Type B pancreatic cell (in vitro differentiated cells): Measurements from ENCODE around the gene AFDN. TPM values are rescaled to one million over a fixed set of nuclear protein-coding genes. Genes with fewer than 3 reads are reported as not detected.
"Not testable (repeated sequence)": the region's sequence is repeated elsewhere in the genome, so short reads cannot be mapped to it uniquely, and the experiment has no call there.

ENCODE experiments used
- DNase-seq: peaks from one replicate; pipeline ENCODE4 v3.0.0; 2021; ENCODE audit warnings: mixed read lengths; ENCODE audit not compliant: unreplicated experiment; ENCODE audit errors: extremely low spot score
- H3K27ac Mint-ChIP-seq: 2 replicates; pipeline ENCODE4 v1.8.0; 2021; ENCODE audit warnings: mild to moderate bottlenecking, mixed read lengths
- H3K27me3 Mint-ChIP-seq: 2 replicates; pipeline ENCODE4 v1.8.0; 2021; ENCODE audit warnings: mixed read lengths
- H3K36me3 Mint-ChIP-seq: 2 replicates; pipeline ENCODE4 v1.8.0; 2021; ENCODE audit warnings: mixed read lengths
- H3K4me1 Mint-ChIP-seq: one replicate; pipeline ENCODE4 v1.8.0; 2021; ENCODE audit warnings: mixed read lengths; ENCODE audit not compliant: unreplicated experiment
- H3K4me3 Mint-ChIP-seq: 2 replicates; pipeline ENCODE4 v1.8.0; 2021; ENCODE audit warnings: mild to moderate bottlenecking, mixed read lengths
- H3K9me3 Mint-ChIP-seq: 2 replicates; pipeline ENCODE4 v1.8.0; 2021; ENCODE audit warnings: mixed read lengths
- total RNA-seq: library from RNA; stranded (reverse); gene quantifications from 2 replicates; pipeline ENCODE4 v1.2.1, GENCODE V29; 2021; ENCODE audit warnings: low replicate concordance
- TF ChIP-seq, protein P1 (sequence below): fragments of 200-600 bp; sonication (generic); conservative IDR thresholded peaks from 2 replicates; pipeline ENCODE4 v1.5.0; 2021; ENCODE audit warnings: antibody characterized with exemption, mild to moderate bottlenecking

Gene AFDN
- total RNA-seq, 1 donor from 2014 or later = 154 TPM

DNA sequence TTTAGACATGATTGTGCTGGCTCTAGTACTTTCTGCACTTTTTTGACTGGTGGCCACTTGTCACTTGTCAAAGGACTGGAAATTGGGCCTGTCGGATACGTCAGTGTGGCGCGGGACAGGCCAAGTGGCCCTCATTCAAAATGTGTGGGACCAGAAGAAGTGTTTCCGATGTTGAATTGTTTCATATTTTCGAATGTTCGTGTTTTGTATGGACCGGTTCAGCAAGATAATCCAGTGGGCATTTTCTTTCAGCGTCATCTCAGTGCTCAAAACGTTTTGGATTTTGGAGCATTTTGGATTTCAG, 174.3 kb downstream of the AFDN start:
- H3K4me3 Mint-ChIP-seq = no peak overlapping the region

DNA sequence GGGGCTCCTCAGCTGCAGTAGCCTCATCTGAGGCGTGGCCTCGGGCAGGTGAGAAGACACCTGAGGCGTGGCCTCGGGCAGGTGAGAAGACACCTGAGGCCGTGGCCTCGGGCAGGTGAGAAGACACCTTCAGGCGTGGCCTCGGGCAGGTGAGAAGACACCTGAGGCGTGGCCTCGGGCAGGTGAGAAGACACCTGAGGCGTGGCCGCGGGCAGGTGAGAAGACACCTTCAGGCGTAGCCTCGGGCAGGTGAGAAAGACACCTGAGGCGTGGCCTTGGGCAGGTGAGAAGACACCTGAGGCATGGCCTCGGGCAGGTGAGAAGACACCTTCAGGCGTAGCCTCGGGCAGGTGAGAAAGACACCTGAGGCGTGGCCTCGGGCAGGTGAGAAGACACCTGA, 174.8 kb downstream of the AFDN start:
- peaks cover 12% of the 10 kb centered on the region for H3K4me1 Mint-ChIP-seq
- not testable (repeated sequence) for H3K9me3 Mint-ChIP-seq, H3K4me3 Mint-ChIP-seq, H3K27me3 Mint-ChIP-seq, H3K27ac Mint-ChIP-seq, H3K36me3 Mint-ChIP-seq
- peak; percentile 54 for DNase-seq

More for the DNA sequence above, 174.3 kb downstream of the AFDN start:
- DNase-seq = no peak
- peaks cover 12% of the 10 kb centered on the region for H3K4me1 Mint-ChIP-seq
- H3K9me3 Mint-ChIP-seq = no peaks in the 10 kb centered on the region
- no peaks in the 10 kb centered on the region for H3K36me3 Mint-ChIP-seq
- H3K27ac Mint-ChIP-seq = no peak overlapping the region
- peaks cover 5% of the 10 kb centered on the region for H3K27me3 Mint-ChIP-seq
- TF ChIP-seq, protein P1, sequence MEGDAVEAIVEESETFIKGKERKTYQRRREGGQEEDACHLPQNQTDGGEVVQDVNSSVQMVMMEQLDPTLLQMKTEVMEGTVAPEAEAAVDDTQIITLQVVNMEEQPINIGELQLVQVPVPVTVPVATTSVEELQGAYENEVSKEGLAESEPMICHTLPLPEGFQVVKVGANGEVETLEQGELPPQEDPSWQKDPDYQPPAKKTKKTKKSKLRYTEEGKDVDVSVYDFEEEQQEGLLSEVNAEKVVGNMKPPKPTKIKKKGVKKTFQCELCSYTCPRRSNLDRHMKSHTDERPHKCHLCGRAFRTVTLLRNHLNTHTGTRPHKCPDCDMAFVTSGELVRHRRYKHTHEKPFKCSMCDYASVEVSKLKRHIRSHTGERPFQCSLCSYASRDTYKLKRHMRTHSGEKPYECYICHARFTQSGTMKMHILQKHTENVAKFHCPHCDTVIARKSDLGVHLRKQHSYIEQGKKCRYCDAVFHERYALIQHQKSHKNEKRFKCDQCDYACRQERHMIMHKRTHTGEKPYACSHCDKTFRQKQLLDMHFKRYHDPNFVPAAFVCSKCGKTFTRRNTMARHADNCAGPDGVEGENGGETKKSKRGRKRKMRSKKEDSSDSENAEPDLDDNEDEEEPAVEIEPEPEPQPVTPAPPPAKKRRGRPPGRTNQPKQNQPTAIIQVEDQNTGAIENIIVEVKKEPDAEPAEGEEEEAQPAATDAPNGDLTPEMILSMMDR = no peak

DNA sequence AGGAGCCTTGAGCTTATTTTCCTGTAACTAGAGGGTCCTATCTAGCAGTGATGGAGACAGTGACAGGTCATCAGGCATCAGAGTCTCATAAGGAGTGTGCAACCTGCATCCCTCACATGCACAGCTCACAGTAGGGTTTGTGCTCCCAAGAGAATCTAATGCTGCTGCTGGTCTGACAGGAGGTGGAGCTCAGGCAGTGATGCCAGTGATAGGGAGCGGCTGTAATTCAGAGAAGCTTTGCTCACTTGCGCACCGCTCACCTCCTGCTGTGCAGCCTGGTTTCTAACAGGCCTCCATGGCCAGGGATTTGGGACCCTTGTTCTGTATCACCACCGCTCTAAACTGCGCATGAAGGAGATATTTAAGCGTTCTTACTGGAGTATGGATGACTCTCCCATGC, 176.1 kb downstream of the AFDN start:
- Mint-ChIP-seq H3K9me3 (no peaks in the 10 kb centered on the region), H3K4me3 (no peak overlapping the region), H3K4me1 (peaks cover 12% of the 10 kb centered on the region), H3K27ac (no peak overlapping the region), H3K27me3 (peaks cover 5% of the 10 kb centered on the region), H3K36me3 (no peaks in the 10 kb centered on the region)
- TF ChIP-seq, protein P1 = no peak
- DNase-seq = no peak

DNA sequence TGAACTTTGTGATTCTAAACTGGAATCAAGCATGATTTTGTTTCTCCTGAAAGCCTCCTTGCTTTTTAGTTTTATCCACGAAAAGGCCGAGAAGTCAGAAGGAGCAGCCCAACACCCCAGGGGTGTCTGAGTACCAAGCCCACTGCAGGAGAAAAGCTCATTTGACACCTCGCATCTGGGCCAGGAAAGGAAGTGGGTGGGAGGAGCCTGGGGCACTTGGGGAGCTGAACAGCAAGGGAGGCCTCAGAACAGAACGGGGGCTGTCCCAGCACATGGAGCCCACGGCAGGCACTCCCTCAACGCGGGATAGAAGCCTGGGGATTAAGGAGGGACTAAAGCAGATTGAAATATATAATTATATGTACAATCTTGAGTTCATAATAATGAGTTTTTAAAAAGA, 177.3 kb downstream of the AFDN start:
- DNase-seq = no peak
- H3K9me3 Mint-ChIP-seq = no peaks in the 10 kb centered on the region
- TF ChIP-seq, protein P1 = no peak
- H3K27me3 Mint-ChIP-seq = peaks cover 2% of the 10 kb centered on the region
- H3K27ac Mint-ChIP-seq = no peak overlapping the region
- no peak overlapping the region for H3K4me3 Mint-ChIP-seq
- H3K36me3 Mint-ChIP-seq = no peaks in the 10 kb centered on the region
- peaks cover 12% of the 10 kb centered on the region for H3K4me1 Mint-ChIP-seq

DNA sequence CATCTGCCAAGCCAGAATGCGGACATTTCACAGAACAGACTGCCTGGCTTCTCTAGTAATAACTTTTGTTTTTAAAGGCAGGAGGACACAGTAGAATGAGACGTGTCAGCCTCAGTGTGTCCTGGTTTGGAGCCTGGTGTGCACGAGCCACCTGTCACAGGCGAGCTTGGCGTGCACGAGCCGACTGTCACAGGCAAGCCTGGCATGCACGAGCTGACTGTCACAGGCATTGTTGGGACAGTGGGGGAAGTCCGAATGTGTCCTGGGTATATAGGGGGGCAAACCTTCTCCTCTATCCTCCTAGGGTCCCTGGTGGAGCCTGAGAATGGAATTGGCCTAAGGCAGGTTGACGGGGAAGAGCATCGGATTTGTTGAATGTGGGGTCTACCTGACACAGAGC, 178.2 kb downstream of the AFDN start:
- no peaks in the 10 kb centered on the region for H3K36me3 Mint-ChIP-seq
- H3K4me3 Mint-ChIP-seq = no peak overlapping the region
- H3K9me3 Mint-ChIP-seq = no peaks in the 10 kb centered on the region
- TF ChIP-seq, protein P1 = no peak
- H3K4me1 Mint-ChIP-seq = peaks cover 12% of the 10 kb centered on the region
- H3K27ac Mint-ChIP-seq = no peak overlapping the region
- peaks cover 2% of the 10 kb centered on the region for H3K27me3 Mint-ChIP-seq
- DNase-seq = no peak

DNA sequence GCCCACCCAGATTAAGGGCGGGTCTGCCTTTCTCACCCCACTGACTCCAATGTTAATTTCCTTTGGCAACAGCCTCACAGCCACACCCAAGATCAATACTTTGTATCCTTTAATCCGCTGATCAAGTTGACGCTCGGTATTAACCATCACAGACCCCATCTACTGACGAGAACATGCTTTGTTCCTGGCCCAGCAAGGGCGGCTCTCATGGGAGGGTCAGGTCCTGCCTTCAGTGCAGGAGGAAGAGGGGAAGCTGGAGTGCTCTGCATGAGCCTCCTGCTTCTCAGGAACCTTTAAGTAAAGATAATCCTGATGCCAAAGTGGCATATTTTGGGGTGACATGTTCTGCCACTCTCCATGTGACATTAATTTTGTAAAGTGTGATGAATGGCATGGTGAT, 179.1 kb downstream of the AFDN start:
- no peak for DNase-seq
- Mint-ChIP-seq H3K4me1 (peaks cover 12% of the 10 kb centered on the region), H3K4me3 (no peak overlapping the region), H3K36me3 (no peaks in the 10 kb centered on the region), H3K27me3 (peaks cover 2% of the 10 kb centered on the region), H3K9me3 (no peaks in the 10 kb centered on the region), H3K27ac (no peak overlapping the region)
- TF ChIP-seq, protein P1 = no peak
